Measurements from ENCODE around the gene HOXB5. TPM values are rescaled to one million over a fixed set of nuclear protein-coding genes. Genes with fewer than 3 reads are reported as not detected.

The HOXB5 gene
- total and polyA plus RNA-seq, 8 donors, result 0.43 to 50.4 (median 2.4) TPM; not detected in 1

DNA sequence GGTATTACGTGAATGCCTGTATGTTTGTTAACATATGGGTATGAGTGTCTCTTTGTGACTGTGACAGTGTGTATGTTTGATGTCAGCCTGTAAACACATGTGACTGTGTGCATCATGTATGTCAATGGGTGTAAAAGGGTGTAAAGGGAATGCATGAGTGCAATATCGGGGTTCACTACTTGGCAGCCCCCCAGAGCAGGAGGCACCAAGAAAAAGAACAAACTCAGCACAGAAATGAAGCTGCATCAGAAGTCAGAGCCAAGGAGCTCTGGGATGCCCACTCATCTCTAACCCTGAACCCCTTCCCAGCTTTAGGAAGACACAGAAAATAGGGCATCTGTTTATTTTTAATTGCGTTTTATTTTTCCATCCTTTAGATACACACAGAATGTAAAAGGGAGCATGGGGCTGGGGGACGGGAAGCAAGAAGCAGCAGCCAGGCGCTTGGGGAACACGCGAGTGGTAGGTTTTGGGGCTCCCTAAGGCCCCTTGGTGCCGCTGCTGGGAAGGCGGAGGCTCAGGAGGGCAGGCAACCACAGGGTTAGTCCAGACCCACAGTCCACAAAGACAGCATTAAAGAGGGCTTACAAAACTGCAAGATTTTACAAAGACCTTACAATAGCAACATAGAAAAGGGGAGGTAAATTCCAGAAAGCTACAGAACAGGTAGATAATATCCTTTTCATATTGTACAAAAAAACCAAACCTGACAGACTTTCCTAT lies 13.5 kb upstream of the HOXB5 start:
- Histone ChIP-seq H3K27ac (peak overlapping the region in 2 of 5 donors; percentile 81 to 95), H3K4me3 (no peak overlapping the region), H3K4me1 (peaks cover 11 to 45% (median 37%) of the 10 kb centered on the region in 4 donors), H3K36me3 (no peaks in the 10 kb centered on the region), H3K27me3 (peaks cover 0 to 100% (median 100%) of the 10 kb centered on the region in 3 donors), H3K9me3 (peaks cover 0 to 3% (median 0%) of the 10 kb centered on the region in 4 donors)
- TF ChIP-seq POLR2A (IDR thresholded peaks at IDR 0.05) (no peak), EP300 (IDR thresholded peaks at IDR 0.05) (no peak), POLR2AphosphoS5 (IDR thresholded peaks at IDR 0.05) (no peak)
- TF ChIP-seq, protein P1, sequence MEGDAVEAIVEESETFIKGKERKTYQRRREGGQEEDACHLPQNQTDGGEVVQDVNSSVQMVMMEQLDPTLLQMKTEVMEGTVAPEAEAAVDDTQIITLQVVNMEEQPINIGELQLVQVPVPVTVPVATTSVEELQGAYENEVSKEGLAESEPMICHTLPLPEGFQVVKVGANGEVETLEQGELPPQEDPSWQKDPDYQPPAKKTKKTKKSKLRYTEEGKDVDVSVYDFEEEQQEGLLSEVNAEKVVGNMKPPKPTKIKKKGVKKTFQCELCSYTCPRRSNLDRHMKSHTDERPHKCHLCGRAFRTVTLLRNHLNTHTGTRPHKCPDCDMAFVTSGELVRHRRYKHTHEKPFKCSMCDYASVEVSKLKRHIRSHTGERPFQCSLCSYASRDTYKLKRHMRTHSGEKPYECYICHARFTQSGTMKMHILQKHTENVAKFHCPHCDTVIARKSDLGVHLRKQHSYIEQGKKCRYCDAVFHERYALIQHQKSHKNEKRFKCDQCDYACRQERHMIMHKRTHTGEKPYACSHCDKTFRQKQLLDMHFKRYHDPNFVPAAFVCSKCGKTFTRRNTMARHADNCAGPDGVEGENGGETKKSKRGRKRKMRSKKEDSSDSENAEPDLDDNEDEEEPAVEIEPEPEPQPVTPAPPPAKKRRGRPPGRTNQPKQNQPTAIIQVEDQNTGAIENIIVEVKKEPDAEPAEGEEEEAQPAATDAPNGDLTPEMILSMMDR (IDR thresholded peaks at IDR 0.05), result no peak
- intact Hi-C loops (cut with DNase I; ENCODE audit: low total_unique reads), result no loop called here
- 40 to 65% (median 57%) methylated on average over 9 of the region's 9 CpGs for WGBS, 5 donors
- no peak for DNase-seq

DNA sequence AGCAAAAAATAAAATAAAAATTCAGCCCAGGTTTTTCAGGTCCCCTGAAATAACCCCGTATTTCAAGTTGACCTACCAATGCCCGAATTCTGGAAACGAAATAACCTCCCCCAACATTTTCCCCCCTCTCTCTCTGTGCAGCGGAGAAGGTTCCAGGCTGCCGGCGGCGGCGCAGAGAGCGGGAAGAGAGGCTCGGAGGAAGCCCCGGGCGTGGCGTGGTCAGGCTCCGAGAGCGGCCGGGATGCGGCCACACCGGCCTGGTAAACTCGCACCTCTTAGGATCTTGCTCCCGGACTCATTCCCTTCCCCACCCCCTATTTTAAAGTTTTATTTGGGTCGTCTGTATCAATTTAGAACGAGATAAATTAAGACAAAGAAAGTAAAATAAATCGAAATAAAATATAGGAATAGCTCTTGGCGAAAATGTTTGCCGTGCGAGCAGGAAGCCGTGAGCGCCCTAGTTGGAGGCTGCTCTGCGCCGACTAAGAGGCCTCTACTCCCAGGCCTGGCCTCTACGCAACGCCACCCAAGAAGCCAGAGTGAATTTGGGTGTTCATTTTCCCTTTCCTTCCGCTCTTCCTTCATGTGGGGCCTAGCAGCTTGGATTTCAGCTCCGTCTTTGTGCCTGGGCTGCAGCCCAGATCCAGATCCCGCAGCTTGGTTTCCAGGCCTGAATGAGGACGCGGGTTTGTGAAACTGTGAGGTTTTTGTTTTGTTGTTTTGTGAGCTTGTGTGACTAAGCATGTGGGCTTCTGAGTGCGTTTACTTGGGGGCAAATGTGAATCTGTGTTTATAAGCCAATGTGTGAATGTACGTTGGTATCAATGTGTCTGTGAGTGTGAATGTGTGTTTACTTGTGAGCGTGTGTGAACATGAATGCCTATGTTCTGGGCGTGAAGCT lies 12.7 kb upstream of the HOXB5 start:
- peaks cover 0 to 100% (median 100%) of the 10 kb centered on the region in 3 donors for H3K27me3 ChIP-seq
- H3K4me1 ChIP-seq, result peaks cover 3 to 45% (median 36%) of the 10 kb centered on the region in 4 donors
- TF ChIP-seq EP300 (IDR thresholded peaks at IDR 0.05) (no peak), POLR2AphosphoS5 (IDR thresholded peaks at IDR 0.05) (no peak), POLR2A (IDR thresholded peaks at IDR 0.05) (no peak)
- TF ChIP-seq, protein P1 (IDR thresholded peaks at IDR 0.05), result no peak
- DNase-seq, result no peak
- H3K27ac ChIP-seq, result peak overlapping the region in 2 of 5 donors; percentile 81 to 95
- WGBS, 5 donors, result 36 to 64% (median 42%) methylated on average over 41 of the region's 41 CpGs
- peak overlapping the region in 1 of 4 donors; percentile 5 for H3K4me3 ChIP-seq
- H3K36me3 ChIP-seq, result no peaks in the 10 kb centered on the region
- peaks cover 0 to 3% (median 0%) of the 10 kb centered on the region in 4 donors for H3K9me3 ChIP-seq
- intact Hi-C loops (cut with DNase I; ENCODE audit: low total_unique reads), result no loop called here

DNA sequence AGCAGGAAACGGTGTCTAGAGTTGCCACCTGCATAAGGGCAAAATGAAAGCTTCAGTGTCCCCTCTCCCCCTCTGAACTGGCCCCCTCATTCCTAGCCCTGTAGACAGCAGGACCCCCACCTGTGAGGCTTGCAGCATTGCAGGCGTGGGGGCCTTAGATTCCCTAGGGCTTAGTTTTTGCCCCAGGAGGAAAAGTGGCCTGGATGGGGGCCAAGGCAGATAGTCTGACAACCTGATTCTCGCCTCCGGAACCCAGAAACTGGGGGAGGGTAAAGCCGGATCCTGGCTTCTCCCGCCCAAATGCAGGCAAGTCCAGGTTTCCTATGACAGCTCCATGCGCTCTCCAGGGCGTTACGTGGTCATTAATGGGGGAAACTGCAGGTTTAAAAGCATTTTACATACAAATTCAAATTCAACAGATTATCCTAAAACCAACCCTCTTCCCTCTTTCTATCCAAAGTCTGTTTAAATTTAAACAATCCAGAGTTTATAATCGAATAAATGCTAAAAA lies 11.9 kb upstream of the HOXB5 start:
- Histone ChIP-seq H3K27me3 (peaks cover 0 to 100% (median 100%) of the 10 kb centered on the region in 3 donors), H3K27ac (peak overlapping the region in 2 of 5 donors; percentile 81 to 95), H3K4me3 (peak overlapping the region in 2 of 4 donors; percentile 47 to 49), H3K36me3 (no peaks in the 10 kb centered on the region), H3K9me3 (peaks cover 0 to 3% (median 0%) of the 10 kb centered on the region in 4 donors), H3K4me1 (peaks cover 0 to 39% (median 33%) of the 10 kb centered on the region in 4 donors)
- 31 to 68% (median 43%) methylated on average over 10 of the region's 10 CpGs for WGBS, 5 donors
- intact Hi-C loops (cut with DNase I; ENCODE audit: low total_unique reads), result no loop called here
- TF ChIP-seq EP300 (IDR thresholded peaks at IDR 0.05) (no peak), POLR2AphosphoS5 (IDR thresholded peaks at IDR 0.05) (no peak), POLR2A (IDR thresholded peaks at IDR 0.05) (no peak)
- TF ChIP-seq, protein P1 (IDR thresholded peaks at IDR 0.05), result no peak
- no peak for DNase-seq

Measured in stomach (tissue), 9 donors.